Kidney (tissue), 14 donors: ENCODE measurements around the gene PDE4D. TPM values are rescaled to one million over a fixed set of nuclear protein-coding genes. Genes with fewer than 3 reads are reported as not detected.

Source experiments
- DNase-seq, 5 donors: peaks; one replicate each; pipeline ENCODE4 v3.0.0-alpha.2; 2013 to 2020
- FAIRE-seq: peaks from 2 replicates; lab custom pipeline; 2012; peaks lifted over from hg19 to GRCh38; lab: Jason Lieb, UNC
- H3K27ac ChIP-seq, 2 donors: one replicate each; pipeline ENCODE4 v1.7.0; 2013; ENCODE audit warnings: low read depth in 2 of 2, low read length in 2 of 2, inconsistent platforms in 1 of 2
- H3K27me3 ChIP-seq: one replicate; pipeline ENCODE4 v1.7.1; 2013; ENCODE audit warnings: low read length, inconsistent platforms; ENCODE audit not compliant: control insufficient read depth, insufficient read depth
- H3K36me3 ChIP-seq, 3 donors: one replicate each; pipeline versions ENCODE4 v1.7.0 to v1.7.1; 2013; ENCODE audit warnings: low read length in 3 of 3, control low read depth in 1 of 3, inconsistent platforms in 1 of 3; ENCODE audit not compliant: insufficient read depth in 3 of 3, control insufficient read depth in 2 of 3
- H3K4me1 ChIP-seq, 3 donors: one replicate each; pipeline versions ENCODE4 v1.7.0 to v1.7.1; 2013; ENCODE audit warnings: low read length in 3 of 3, inconsistent platforms in 1 of 3, low read depth in 1 of 3; ENCODE audit not compliant: control insufficient read depth in 2 of 3, insufficient read depth in 2 of 3
- H3K4me3 ChIP-seq, 3 donors: one replicate each; pipeline versions ENCODE4 v1.7.0 to v1.8.1; 2013; ENCODE audit warnings: low read length in 3 of 3, control low read depth in 1 of 3, inconsistent platforms in 1 of 3
- H3K9ac ChIP-seq, 3 donors: one replicate each; pipeline versions ENCODE4 v1.7.0 to v1.7.1; 2013; ENCODE audit warnings: low read length in 3 of 3, control low read depth in 1 of 3, inconsistent platforms in 1 of 3
- H3K9me3 ChIP-seq, 3 donors: one replicate each; pipeline versions ENCODE4 v1.7.0 to v1.7.1; 2013; ENCODE audit warnings: low read length in 3 of 3, control low read depth in 1 of 3, inconsistent platforms in 1 of 3; ENCODE audit not compliant: control insufficient read depth in 2 of 3, insufficient read depth in 1 of 3
- intact Hi-C: fragments of 100-400 bp; cut with DNase I; formaldehyde crosslinking; loops from one replicate; pipeline ENCODE4 v1.11.1; 2022
- polyA plus RNA-seq: library from polyadenylated mRNA; stranded (reverse); fragments of 350-450 nt; fragmentation: Illumina TruSeq; extraction: RNeasy Lipid Tissue Mini Kit (QIAGEN cat#74804); gene quantifications from one replicate; pipeline ENCODE4 v1.2.3, GENCODE V29; 2014; ENCODE audit warnings: low read depth, low replicate concordance; ENCODE audit not compliant: insufficient read depth
- total RNA-seq: library from RNA; stranded (reverse); fragmentation: NEBNext Ultra II Directional; extraction: Animal tissue kit (Norgen Biotek cat#: 25700); gene quantifications from one replicate; pipeline ENCODE4 v1.2.1, GENCODE V29; 2021
- TF ChIP-seq, protein P1 (sequence below): IDR thresholded peaks from 3 replicates; pipeline ENCODE4 v1.5.1; 2012; ENCODE audit warnings: mild to moderate bottlenecking, moderate library complexity, borderline replicate concordance; ENCODE audit not compliant: insufficient read depth; ENCODE audit errors: extremely low read depth
- donor health status: control.
- donor health status: control.
- donor health status: control.
- donor health status: control.
- donor health status: control.
- donor health status: DM: yes; HTN: yes; CAD: no.
- donor health status: Normal renal cell carcinoma (clear cell type).

PDE4D gene
- total and polyA plus RNA-seq, 2 donors from 2014 or later = 9.2 to 78.9 TPM

DNA sequence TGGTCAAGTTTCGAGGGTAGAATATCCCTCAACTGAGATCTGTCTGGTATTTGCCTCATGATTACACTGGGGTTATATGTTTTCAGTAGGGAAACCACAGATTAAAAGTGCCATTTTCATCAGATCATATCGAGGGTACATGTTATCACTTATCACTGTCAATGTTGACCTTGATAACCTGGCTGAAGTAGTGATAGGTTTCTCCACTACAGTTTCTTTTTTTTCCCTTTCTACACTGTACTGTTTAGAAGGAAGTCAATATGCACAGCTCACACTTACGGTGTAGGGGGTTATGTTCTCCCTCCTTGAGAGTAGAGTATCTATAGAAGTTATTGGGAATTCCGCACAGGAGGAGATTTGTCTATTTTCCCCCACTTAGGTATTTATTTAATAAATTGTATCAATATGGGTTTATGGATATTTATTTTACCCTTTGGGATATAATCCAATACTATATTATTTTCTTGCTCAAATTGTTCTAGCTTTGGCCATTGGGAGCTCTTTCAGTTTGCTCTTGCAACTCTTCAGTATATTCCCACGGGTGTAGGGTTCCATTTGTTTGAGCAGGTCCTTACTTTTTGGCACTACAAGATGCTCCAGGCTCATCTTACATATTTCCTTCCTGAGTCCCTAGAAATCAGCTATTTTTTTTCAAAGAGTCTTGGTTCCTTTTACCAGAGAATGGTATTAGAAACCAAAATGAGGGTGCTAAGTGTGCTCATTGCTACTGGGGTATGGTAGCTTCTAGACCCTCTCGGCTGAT, 866.2 kb downstream of the PDE4D start:
- H3K9me3 ChIP-seq = peaks cover 0 to 3% (median 1%) of the 10 kb centered on the region in 3 donors
- no peaks in the 10 kb centered on the region for H3K27me3 ChIP-seq
- no peak overlapping the region for H3K4me3 ChIP-seq
- H3K9ac ChIP-seq = no peak overlapping the region
- no peaks in the 10 kb centered on the region for H3K4me1 ChIP-seq
- intact Hi-C loops = no loop called here
- FAIRE-seq (no peak), DNase-seq (no peak)
- H3K36me3 ChIP-seq = no peaks in the 10 kb centered on the region
- no peak overlapping the region for H3K27ac ChIP-seq
- TF ChIP-seq, protein P1, sequence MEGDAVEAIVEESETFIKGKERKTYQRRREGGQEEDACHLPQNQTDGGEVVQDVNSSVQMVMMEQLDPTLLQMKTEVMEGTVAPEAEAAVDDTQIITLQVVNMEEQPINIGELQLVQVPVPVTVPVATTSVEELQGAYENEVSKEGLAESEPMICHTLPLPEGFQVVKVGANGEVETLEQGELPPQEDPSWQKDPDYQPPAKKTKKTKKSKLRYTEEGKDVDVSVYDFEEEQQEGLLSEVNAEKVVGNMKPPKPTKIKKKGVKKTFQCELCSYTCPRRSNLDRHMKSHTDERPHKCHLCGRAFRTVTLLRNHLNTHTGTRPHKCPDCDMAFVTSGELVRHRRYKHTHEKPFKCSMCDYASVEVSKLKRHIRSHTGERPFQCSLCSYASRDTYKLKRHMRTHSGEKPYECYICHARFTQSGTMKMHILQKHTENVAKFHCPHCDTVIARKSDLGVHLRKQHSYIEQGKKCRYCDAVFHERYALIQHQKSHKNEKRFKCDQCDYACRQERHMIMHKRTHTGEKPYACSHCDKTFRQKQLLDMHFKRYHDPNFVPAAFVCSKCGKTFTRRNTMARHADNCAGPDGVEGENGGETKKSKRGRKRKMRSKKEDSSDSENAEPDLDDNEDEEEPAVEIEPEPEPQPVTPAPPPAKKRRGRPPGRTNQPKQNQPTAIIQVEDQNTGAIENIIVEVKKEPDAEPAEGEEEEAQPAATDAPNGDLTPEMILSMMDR = no peak

DNA sequence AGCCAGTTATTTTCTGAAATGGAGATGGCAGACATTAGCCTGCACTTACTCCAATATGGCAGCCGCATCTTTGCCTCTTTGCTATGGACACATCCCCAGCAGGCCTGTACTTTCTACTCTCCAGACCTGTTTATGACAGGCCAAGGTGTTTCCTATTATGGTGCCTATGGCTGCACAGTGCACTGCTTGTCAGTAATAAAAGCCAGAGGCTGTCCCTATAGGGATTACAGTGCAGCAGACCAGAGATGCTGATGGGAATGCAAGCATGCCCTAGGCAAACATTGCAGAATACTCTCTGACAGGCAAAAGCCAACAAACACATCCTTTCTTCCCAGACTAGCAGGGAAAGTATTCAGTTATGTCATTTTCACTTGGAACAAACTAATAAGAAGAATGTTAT, 867.8 kb downstream of the PDE4D start:
- no peaks in the 10 kb centered on the region for H3K27me3 ChIP-seq
- no peak for DNase-seq
- H3K36me3 ChIP-seq = no peaks in the 10 kb centered on the region
- peaks cover 0 to 9% (median 0%) of the 10 kb centered on the region in 3 donors for H3K4me1 ChIP-seq
- no peak overlapping the region for H3K4me3 ChIP-seq
- TF ChIP-seq, protein P1 = no peak
- peaks cover 0 to 3% (median 1%) of the 10 kb centered on the region in 3 donors for H3K9me3 ChIP-seq
- intact Hi-C loops = no loop called here
- no peak overlapping the region for H3K9ac ChIP-seq
- no peak for FAIRE-seq
- no peak overlapping the region for H3K27ac ChIP-seq

DNA sequence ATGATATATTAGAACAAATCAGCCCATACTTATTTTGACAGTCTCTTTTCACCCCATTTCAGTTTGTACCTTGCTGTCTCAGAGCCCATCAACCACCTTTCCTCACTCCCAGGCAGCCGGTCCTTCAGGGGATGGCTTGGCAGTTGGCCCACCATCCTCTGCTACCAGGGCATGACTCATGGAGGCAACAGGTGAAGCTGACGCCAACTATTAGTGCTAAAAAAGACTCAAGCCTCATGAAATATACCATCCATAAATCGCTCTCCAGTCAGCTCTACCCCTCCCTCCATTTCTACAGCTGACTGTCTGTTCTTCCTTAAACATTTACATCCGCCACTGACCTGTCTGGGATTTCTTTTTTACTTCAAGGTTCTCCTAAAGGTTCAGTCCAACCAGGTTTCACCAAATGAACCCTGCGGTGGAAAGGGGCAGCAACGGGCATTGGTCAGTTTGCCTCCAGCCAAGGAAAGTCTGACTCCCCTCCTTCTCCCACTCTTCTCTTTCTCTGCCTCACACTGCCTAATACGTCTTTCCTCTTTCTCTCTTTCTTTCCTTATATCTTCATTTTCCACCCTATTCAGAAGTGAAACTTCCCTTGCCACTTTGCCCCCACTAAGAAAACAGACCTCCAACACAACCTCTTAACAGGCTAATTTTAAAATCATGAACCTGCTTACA, 871.5 kb downstream of the PDE4D start:
- TF ChIP-seq, protein P1 = no peak
- FAIRE-seq (no peak), DNase-seq (peak in 4 of 5 donors; percentile 31 to 78 (median 50))
- H3K4me1 ChIP-seq = peaks cover 0 to 11% (median 0%) of the 10 kb centered on the region in 3 donors
- no peak overlapping the region for H3K9ac ChIP-seq
- H3K4me3 ChIP-seq = no peak overlapping the region
- no peaks in the 10 kb centered on the region for H3K27me3 ChIP-seq
- H3K9me3 ChIP-seq = no peaks in the 10 kb centered on the region
- intact Hi-C loops = no loop called here
- no peak overlapping the region for H3K27ac ChIP-seq
- no peaks in the 10 kb centered on the region for H3K36me3 ChIP-seq
